Right lobe of liver (tissue), 6 donors: Measurements from ENCODE around the gene TSPAN31. TPM values are rescaled to one million over a fixed set of nuclear protein-coding genes. Genes with fewer than 3 reads are reported as not detected.

Experiments used
- ATAC-seq, 4 donors: fragments of 200-7000 bp; cut with Tn5 transposase; one replicate each; pipeline ENCODE4 v1.9.1; 2020; ENCODE audit warnings: mild to moderate bottlenecking in 4 of 4, moderate library complexity in 4 of 4
- DNase-seq, 3 donors: peaks; one replicate each; pipeline ENCODE4 v3.0.0-alpha.2; 2020
- H3K27ac ChIP-seq, 3 donors: fragments of 200-600 bp; one replicate each; pipeline ENCODE4 v1.8.0; 2022
- H3K27me3 ChIP-seq, 2 donors: fragments of 200-600 bp; one replicate each; pipeline ENCODE4 v1.8.0; 2022
- H3K36me3 ChIP-seq, 4 donors: fragments of 200-600 bp; sonication (generic) in 1 of 4; one replicate each; pipeline versions ENCODE4 v1.5.1 to v1.8.0; 2017 to 2022; ENCODE audit warnings: control low read depth in 1 of 4
- H3K4me1 ChIP-seq, 4 donors: fragments of 200-600 bp; sonication (generic) in 1 of 4; one replicate each; pipeline versions ENCODE4 v1.5.1 to v1.8.0; 2017 to 2022; ENCODE audit warnings: control low read depth in 1 of 4
- H3K4me3 ChIP-seq, 3 donors: fragments of 200-600 bp; one replicate each; pipeline ENCODE4 v1.8.0; 2022
- H3K9me3 ChIP-seq, 4 donors: fragments of 200-600 bp; sonication (generic) in 1 of 4; one replicate each; pipeline versions ENCODE4 v1.5.1 to v1.8.0; 2017 to 2022; ENCODE audit warnings: control low read depth in 1 of 4
- POLR2A ChIP-seq: fragments of 450-650 bp; IDR thresholded peaks from one replicate; pipeline ENCODE4 v1.6.1; 2017; ENCODE audit warnings: antibody characterized with exemption, mild to moderate bottlenecking
- whole genome bisulfite sequencing: methylation state at CpG from one replicate; pipeline ENCODE4 v1.1.6; 2018; ENCODE audit warnings: low coverage, low lambda C conversion rate; ENCODE audit not compliant: insufficient coverage; ENCODE audit errors: missing lambda C conversion rate; 5-methylcytosine and 5-hydroxymethylcytosine counted together
- intact Hi-C, 2 donors: fragments of 100-400 bp; cut with DNase I; formaldehyde crosslinking; loops; one replicate each; pipeline versions ENCODE4 v1.11.2 to v1.14.1; 2022
- total RNA-seq, 6 experiments: library from RNA; depleted of rRNA in 2 of 6; stranded (reverse); fragments of >200 nt in 2 of 6; fragmentation: NEBNext Ultra II Directional in 3 of 6; extraction: Animal tissue kit (Norgen Biotek cat#: 25700) in 3 of 6; gene quantifications; one replicate each; pipeline versions ENCODE4 v1.1.0 to v1.2.4, GENCODE V29; 2016 to 2023
- TF ChIP-seq, protein P1 (sequence below), 4 donors: fragments of 200-600 bp in 3 of 4; fragments of 450-650 bp in 1 of 4; IDR thresholded peaks; one replicate each; pipeline versions ENCODE4 v1.5.1 to v1.8.0; 2016 to 2022; ENCODE audit warnings: antibody characterized with exemption in 4 of 4, mild to moderate bottlenecking in 2 of 4
- donor health status: DM: no; HTN: yes; CAD: no.
- donor health status: DM: no; HTN: no; CAD: no.
- donor health status: DM: no; HTN: no; CAD: no.
- donor health status: DM: no; HTN: yes; CAD: no.
- donor health status: DM: no; HTN: yes; CAD: no.

The TSPAN31 gene
- total RNA-seq, 6 experiments from 2014 or later, result 15.1 to 34.4 (median 20.6) TPM

DNA sequence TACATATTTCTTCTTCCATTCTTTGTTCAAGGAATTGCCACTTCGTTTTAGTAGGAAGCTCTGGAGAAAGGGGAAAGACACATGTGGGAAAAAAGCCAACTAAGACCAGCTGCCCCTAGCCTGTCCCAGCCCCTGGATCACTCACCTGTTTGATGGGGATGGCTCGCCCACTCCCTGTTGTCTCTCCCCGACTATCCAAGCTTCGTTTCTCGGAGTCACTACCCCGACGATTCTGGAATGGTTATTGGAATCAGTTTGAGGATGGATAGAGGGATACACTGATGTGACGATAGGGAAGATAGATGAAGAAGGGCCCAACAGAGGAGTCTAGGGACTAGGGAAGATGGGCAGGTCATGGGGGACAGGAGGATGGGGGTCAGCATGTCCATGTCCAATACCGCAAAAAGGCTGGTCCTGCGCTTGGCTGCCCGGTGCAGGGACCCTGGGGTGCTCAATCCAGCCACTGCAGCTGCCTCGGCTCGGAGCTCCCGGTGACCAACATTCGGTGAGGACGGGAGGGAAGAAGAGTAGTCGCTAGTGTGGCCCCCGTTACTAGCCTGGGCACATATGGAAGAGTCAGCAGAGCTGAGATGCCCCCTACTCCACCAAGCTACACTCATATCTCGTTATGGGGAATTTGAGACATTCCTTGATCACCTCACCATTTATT, 13.3 kb upstream of the TSPAN31 start:
- no peak overlapping the region for H3K27ac ChIP-seq
- 49% methylated on average over 9 of the region's 19 CpGs for whole genome bisulfite sequencing
- no peaks in the 10 kb centered on the region for H3K9me3 ChIP-seq
- H3K36me3 ChIP-seq, result no peaks in the 10 kb centered on the region
- ATAC-seq, result no peak
- peaks cover 0 to 15% of the 10 kb centered on the region in 2 donors for H3K27me3 ChIP-seq
- DNase-seq, result no peak
- no peak for TF ChIP-seq POLR2A
- TF ChIP-seq, protein P1, sequence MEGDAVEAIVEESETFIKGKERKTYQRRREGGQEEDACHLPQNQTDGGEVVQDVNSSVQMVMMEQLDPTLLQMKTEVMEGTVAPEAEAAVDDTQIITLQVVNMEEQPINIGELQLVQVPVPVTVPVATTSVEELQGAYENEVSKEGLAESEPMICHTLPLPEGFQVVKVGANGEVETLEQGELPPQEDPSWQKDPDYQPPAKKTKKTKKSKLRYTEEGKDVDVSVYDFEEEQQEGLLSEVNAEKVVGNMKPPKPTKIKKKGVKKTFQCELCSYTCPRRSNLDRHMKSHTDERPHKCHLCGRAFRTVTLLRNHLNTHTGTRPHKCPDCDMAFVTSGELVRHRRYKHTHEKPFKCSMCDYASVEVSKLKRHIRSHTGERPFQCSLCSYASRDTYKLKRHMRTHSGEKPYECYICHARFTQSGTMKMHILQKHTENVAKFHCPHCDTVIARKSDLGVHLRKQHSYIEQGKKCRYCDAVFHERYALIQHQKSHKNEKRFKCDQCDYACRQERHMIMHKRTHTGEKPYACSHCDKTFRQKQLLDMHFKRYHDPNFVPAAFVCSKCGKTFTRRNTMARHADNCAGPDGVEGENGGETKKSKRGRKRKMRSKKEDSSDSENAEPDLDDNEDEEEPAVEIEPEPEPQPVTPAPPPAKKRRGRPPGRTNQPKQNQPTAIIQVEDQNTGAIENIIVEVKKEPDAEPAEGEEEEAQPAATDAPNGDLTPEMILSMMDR (IDR thresholded peaks at IDR 0.05), result no peak
- H3K4me1 ChIP-seq, result peaks cover 0 to 10% (median 0%) of the 10 kb centered on the region in 4 donors
- intact Hi-C loops, result no loop called here
- H3K4me3 ChIP-seq, result no peak overlapping the region

DNA sequence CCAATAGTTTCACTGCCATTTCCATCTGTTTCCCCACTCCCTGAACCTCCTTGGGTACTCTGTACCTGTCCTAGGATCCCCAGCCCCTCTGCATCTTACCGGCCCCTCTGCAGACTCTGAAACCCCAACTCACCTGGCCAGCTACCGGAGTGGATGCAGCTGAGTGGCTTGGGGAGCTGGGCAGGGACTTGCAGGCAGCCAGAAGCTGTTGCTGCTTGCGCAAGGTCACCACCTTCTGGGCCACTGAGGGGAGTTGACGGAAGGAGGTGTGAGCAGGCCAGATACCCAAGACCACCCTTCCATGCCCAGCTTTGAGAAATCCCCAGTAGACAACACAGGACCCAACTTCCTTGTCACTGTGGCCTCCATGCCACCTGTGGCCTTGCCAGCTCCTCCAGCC, 12.6 kb upstream of the TSPAN31 start:
- no peak for DNase-seq
- Histone ChIP-seq H3K27ac (no peak overlapping the region), H3K36me3 (no peaks in the 10 kb centered on the region), H3K9me3 (no peaks in the 10 kb centered on the region), H3K4me3 (no peak overlapping the region), H3K27me3 (peaks cover 0 to 15% of the 10 kb centered on the region in 2 donors), H3K4me1 (peaks cover 0 to 7% (median 2%) of the 10 kb centered on the region in 4 donors)
- ATAC-seq, result no peak
- intact Hi-C loops, result no loop called here
- no peak for TF ChIP-seq POLR2A
- TF ChIP-seq, protein P1 (IDR thresholded peaks at IDR 0.05), result no peak
- WGBS, result 80% methylated on average over 2 of the region's 4 CpGs

DNA sequence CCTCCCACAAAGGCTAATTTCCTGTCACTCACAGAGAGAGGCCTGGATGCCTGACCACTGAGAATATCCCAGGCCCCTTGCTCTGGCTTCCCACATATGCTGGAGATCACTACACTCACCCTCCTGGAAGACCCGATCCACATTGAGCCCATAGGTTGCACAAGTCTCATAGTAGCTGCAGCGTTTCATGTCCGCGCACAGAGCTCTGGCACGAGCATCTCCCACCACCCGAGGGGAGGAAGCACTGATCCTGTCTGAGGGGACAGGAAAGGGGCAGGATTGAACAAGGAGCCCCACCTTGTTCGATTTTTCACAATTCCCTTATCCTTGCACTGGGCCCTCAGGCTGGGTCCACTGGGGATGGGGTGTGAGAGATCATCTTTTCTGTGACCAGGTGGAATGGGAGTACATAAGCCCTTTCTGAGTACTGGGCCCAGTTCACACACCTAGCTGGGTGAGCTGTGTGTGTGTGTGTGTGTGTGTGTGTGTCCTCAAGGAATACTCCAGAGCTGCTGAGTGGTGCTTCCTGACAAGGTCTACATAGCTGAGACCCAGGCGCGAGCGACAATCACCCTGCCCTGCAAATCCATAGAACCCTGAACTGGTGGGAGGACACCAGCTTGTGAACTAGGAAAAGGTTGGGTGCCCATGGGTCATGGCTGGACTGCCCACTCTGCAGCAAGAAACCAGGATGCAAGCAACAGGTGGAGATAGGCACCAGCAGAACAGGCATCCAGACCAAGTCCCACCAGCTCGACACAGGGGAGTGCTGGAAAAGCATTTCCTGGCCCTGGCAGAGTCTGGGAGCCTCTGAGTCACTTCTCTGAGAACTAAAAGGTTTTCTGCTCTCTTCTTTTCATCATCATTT, 11.9 kb upstream of the TSPAN31 start:
- intact Hi-C loops, result no loop called here
- DNase-seq, result no peak
- TF ChIP-seq POLR2A, result no peak
- TF ChIP-seq, protein P1 (IDR thresholded peaks at IDR 0.05), result no peak
- H3K36me3 ChIP-seq, result no peaks in the 10 kb centered on the region
- peaks cover 0 to 22% of the 10 kb centered on the region in 2 donors for H3K27me3 ChIP-seq
- no peak for ATAC-seq
- no peak overlapping the region for H3K4me3 ChIP-seq
- 71% methylated on average over 4 of the region's 11 CpGs for WGBS
- H3K9me3 ChIP-seq, result no peaks in the 10 kb centered on the region
- no peak overlapping the region for H3K27ac ChIP-seq
- H3K4me1 ChIP-seq, result peaks cover 0 to 14% (median 5%) of the 10 kb centered on the region in 4 donors

GRCh38 chr12:57733928-57734327, 10.9 kb upstream of the TSPAN31 start:
- Histone ChIP-seq H3K9me3 (no peaks in the 10 kb centered on the region), H3K27me3 (peaks cover 0 to 26% of the 10 kb centered on the region in 2 donors), H3K36me3 (no peaks in the 10 kb centered on the region), H3K4me1 (peaks cover 0 to 18% (median 6%) of the 10 kb centered on the region in 4 donors), H3K4me3 (no peak overlapping the region), H3K27ac (no peak overlapping the region)
- no peak for ATAC-seq
- TF ChIP-seq, protein P1 (IDR thresholded peaks at IDR 0.05), result no peak
- TF ChIP-seq POLR2A, result no peak
- intact Hi-C loops, result no loop called here
- WGBS, result 100% methylated on average over 2 of the region's 6 CpGs
- DNase-seq, result no peak
